Measurements from ENCODE around the gene GAS7.

Gene GAS7

DNA sequence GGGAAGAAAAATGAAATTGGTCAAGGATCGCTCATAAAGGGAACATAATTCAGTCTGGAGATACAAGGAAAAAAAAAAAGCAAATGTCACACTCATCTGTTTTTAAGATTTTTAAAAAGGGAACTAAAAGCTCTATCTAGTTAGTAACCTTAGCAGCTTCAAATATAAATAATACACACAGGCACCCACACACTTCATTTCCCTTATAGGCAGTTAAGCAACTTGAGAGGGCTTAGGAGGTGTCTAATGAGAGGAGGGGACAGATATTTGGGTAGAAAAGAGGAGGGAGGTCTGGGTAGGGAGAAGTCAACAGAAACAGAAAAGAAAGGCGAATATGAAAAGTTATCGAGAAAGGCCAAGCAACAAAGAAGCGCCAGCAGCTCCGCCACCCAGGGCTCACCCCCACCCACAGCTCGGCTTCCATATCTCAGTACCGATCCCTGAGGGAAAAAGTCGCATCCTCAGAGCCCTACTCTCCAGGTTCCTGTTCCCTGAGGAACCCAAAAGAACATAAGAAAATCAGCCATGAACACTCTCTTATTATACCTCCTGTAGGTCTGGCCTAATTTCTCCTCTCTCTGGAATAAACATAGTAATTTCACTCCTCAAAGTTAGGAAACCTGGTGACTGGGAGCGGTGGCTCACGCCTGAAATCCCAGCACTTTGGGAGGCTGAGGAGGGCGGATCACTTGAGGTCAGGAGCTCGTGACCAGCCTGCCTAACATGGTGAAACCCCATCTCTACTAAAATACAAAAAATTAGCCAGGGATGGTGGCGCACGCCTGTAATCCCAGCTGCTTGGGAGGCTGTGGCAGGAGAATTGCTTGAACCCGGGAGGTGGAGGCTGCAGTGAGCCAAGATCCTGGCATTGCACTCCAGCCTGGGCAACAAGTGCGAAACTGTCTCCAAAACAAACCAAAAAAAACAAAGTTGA lies 223.7 kb downstream of the GAS7 start:
- H3K27me3 ChIP-seq (ENCODE audit: insufficient read depth, low read length), result no peaks in the 10 kb centered on the region
- H3K9me3 ChIP-seq (ENCODE audit: low read length), result no peaks in the 10 kb centered on the region
- H3K4me1 ChIP-seq (ENCODE audit: insufficient read depth, low read length, severe bottlenecking), result no peaks in the 10 kb centered on the region
- no peak overlapping the region for H3K4me2 ChIP-seq (ENCODE audit: low read length)
- no peak overlapping the region for H2AFZ ChIP-seq (ENCODE audit: low read length)
- H3K36me3 ChIP-seq (ENCODE audit: insufficient read depth, low read length), result no peaks in the 10 kb centered on the region
- no peaks in the 10 kb centered on the region for H3K79me2 ChIP-seq (ENCODE audit: insufficient read depth, low read length)
- TF ChIP-seq EZH2 (IDR thresholded peaks at IDR 0.05; ENCODE audit: borderline replicate concordance, low read length), result no peak
- TF ChIP-seq, protein P1, sequence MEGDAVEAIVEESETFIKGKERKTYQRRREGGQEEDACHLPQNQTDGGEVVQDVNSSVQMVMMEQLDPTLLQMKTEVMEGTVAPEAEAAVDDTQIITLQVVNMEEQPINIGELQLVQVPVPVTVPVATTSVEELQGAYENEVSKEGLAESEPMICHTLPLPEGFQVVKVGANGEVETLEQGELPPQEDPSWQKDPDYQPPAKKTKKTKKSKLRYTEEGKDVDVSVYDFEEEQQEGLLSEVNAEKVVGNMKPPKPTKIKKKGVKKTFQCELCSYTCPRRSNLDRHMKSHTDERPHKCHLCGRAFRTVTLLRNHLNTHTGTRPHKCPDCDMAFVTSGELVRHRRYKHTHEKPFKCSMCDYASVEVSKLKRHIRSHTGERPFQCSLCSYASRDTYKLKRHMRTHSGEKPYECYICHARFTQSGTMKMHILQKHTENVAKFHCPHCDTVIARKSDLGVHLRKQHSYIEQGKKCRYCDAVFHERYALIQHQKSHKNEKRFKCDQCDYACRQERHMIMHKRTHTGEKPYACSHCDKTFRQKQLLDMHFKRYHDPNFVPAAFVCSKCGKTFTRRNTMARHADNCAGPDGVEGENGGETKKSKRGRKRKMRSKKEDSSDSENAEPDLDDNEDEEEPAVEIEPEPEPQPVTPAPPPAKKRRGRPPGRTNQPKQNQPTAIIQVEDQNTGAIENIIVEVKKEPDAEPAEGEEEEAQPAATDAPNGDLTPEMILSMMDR (IDR thresholded peaks at IDR 0.05; ENCODE audit: low read length), result no peak
- no peaks in the 10 kb centered on the region for H3K9me2 ChIP-seq (ENCODE audit: low read depth, low read length)
- no peak overlapping the region for H3K27ac ChIP-seq (ENCODE audit: low read depth, low read length, poor library complexity, severe bottlenecking)
- H3K4me3 ChIP-seq (ENCODE audit: low read depth, low read length, poor library complexity, severe bottlenecking), result no peak overlapping the region
- H4K20me1 ChIP-seq (ENCODE audit: insufficient read depth, low read length), result no peaks in the 10 kb centered on the region
- H3F3A ChIP-seq (ENCODE audit: insufficient read depth, low read length), result no peaks in the 10 kb centered on the region
- H3K9ac ChIP-seq (ENCODE audit: low read length), result no peak overlapping the region

DNA sequence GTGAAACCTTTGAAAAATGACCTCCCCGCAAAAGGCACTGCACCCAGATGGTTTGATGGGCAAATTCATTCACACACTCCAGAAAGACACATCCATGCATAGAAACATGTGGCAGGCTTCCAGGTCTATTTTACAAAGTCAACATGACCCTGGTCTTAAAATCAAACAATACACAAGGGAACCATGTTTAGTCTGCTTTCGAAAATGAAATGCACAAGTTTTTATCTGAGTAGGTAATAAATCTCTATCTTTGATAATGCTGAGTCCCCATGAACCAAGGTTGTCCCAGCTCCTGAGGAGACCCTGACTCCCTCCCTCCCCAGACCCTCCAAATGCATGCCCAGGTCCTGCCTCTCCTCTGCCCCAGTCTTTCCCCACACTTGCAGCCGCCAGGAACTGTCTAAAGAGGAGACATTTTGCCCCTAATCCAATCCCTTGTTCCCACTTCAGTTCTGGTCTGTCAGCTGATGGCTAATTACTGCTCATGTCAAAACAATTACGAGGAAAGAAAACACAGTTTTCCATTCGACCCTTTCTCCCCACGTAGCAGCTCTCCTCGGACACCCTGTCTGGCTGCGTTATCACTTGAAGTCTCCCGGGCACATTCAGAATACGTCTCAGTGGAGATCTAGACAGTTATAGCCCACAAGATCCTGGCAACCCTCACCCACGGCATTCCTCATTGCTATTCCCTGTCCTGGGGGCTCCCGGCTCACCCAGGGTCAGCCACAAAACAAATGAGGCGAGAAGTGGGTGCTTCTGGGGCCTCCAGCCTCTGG lies 224.5 kb downstream of the GAS7 start:
- Histone ChIP-seq H2AFZ (ENCODE audit: low read length) (no peak overlapping the region), H3K9me3 (ENCODE audit: low read length) (no peaks in the 10 kb centered on the region), H3F3A (ENCODE audit: insufficient read depth, low read length) (no peaks in the 10 kb centered on the region), H3K27me3 (ENCODE audit: insufficient read depth, low read length) (no peaks in the 10 kb centered on the region), H3K9me2 (ENCODE audit: low read depth, low read length) (no peaks in the 10 kb centered on the region), H3K79me2 (ENCODE audit: insufficient read depth, low read length) (no peaks in the 10 kb centered on the region), H3K4me1 (ENCODE audit: insufficient read depth, low read length, severe bottlenecking) (no peaks in the 10 kb centered on the region), H3K27ac (ENCODE audit: low read depth, low read length, poor library complexity, severe bottlenecking) (no peak overlapping the region), H3K4me3 (ENCODE audit: low read depth, low read length, poor library complexity, severe bottlenecking) (no peak overlapping the region), H3K36me3 (ENCODE audit: insufficient read depth, low read length) (no peaks in the 10 kb centered on the region), H3K9ac (ENCODE audit: low read length) (no peak overlapping the region), H3K4me2 (ENCODE audit: low read length) (no peak overlapping the region), H4K20me1 (ENCODE audit: insufficient read depth, low read length) (no peaks in the 10 kb centered on the region)
- TF ChIP-seq EZH2 (IDR thresholded peaks at IDR 0.05; ENCODE audit: borderline replicate concordance, low read length), result no peak
- TF ChIP-seq, protein P1 (IDR thresholded peaks at IDR 0.05; ENCODE audit: low read length), result no peak

GRCh38 chr17:9971991-9972390 lies 226.4 kb downstream of the GAS7 start:
- Histone ChIP-seq H3F3A (ENCODE audit: insufficient read depth, low read length) (no peaks in the 10 kb centered on the region), H4K20me1 (ENCODE audit: insufficient read depth, low read length) (no peaks in the 10 kb centered on the region), H2AFZ (ENCODE audit: low read length) (no peak overlapping the region), H3K27me3 (ENCODE audit: insufficient read depth, low read length) (no peaks in the 10 kb centered on the region), H3K79me2 (ENCODE audit: insufficient read depth, low read length) (no peaks in the 10 kb centered on the region), H3K4me1 (ENCODE audit: insufficient read depth, low read length, severe bottlenecking) (no peaks in the 10 kb centered on the region), H3K9me3 (ENCODE audit: low read length) (no peaks in the 10 kb centered on the region), H3K9ac (ENCODE audit: low read length) (no peak overlapping the region), H3K4me2 (ENCODE audit: low read length) (no peak overlapping the region), H3K4me3 (ENCODE audit: low read depth, low read length, poor library complexity, severe bottlenecking) (no peak overlapping the region), H3K27ac (ENCODE audit: low read depth, low read length, poor library complexity, severe bottlenecking) (no peak overlapping the region), H3K9me2 (ENCODE audit: low read depth, low read length) (no peaks in the 10 kb centered on the region), H3K36me3 (ENCODE audit: insufficient read depth, low read length) (no peaks in the 10 kb centered on the region)
- TF ChIP-seq, protein P1 (IDR thresholded peaks at IDR 0.05; ENCODE audit: low read length), result no peak
- no peak for TF ChIP-seq EZH2 (IDR thresholded peaks at IDR 0.05; ENCODE audit: borderline replicate concordance, low read length)
